Endodermal cell (in vitro differentiated cells): ENCODE data around the gene TMEM239. TPM values are rescaled to one million over a fixed set of nuclear protein-coding genes. Genes with fewer than 3 reads are reported as not detected.

ENCODE experiments used
- DNase-seq: peaks from one replicate; pipeline ENCODE4 v3.0.0-alpha.2; 2017
- H3K27ac ChIP-seq: 2 replicates; pipeline ENCODE4 v1.5.1; 2013; ENCODE audit warnings: mild to moderate bottlenecking, low read depth, low read length, moderate library complexity
- H3K27me3 ChIP-seq: 2 replicates; pipeline ENCODE4 v1.6.1; 2013; ENCODE audit warnings: mild to moderate bottlenecking, low read length, moderate library complexity; ENCODE audit not compliant: insufficient read depth, control insufficient read depth, poor library complexity, severe bottlenecking
- H3K36me3 ChIP-seq: 2 replicates; pipeline ENCODE4 v1.7.0; 2013; ENCODE audit warnings: mild to moderate bottlenecking, low read length, moderate library complexity; ENCODE audit not compliant: control insufficient read depth, insufficient read depth
- H3K4me1 ChIP-seq: one replicate; pipeline ENCODE4 v1.7.0; 2013; ENCODE audit warnings: low read length; ENCODE audit not compliant: control insufficient read depth, insufficient read depth
- H3K4me3 ChIP-seq: 2 replicates; pipeline ENCODE4 v1.5.1; 2013; ENCODE audit warnings: mild to moderate bottlenecking, low read length, moderate library complexity
- H3K9ac ChIP-seq: 2 replicates; pipeline ENCODE4 v1.6.1; 2013; ENCODE audit warnings: mild to moderate bottlenecking, low read length, moderate library complexity; ENCODE audit not compliant: poor library complexity, severe bottlenecking; ENCODE audit errors: extremely low read depth
- H3K9me3 ChIP-seq: 2 replicates; pipeline ENCODE4 v1.6.1; 2013; ENCODE audit warnings: mild to moderate bottlenecking, low read length, moderate library complexity; ENCODE audit not compliant: control insufficient read depth
- H3K27ac Mint-ChIP-seq: 2 replicates; pipeline ENCODE4 v1.8.0; 2020; ENCODE audit warnings: mixed read lengths
- H3K27me3 Mint-ChIP-seq: 2 replicates; pipeline ENCODE4 v1.8.0; 2021; ENCODE audit warnings: mild to moderate bottlenecking, mixed read lengths; ENCODE audit not compliant: insufficient read depth
- H3K36me3 Mint-ChIP-seq: 2 replicates; pipeline ENCODE4 v1.8.0; 2020; ENCODE audit warnings: low read depth, mixed read lengths
- H3K4me1 Mint-ChIP-seq: 2 replicates; pipeline ENCODE4 v1.8.0; 2020; ENCODE audit warnings: mixed read lengths
- H3K4me3 Mint-ChIP-seq: 2 replicates; pipeline ENCODE4 v1.8.0; 2020; ENCODE audit warnings: mild to moderate bottlenecking, moderate library complexity, mixed read lengths
- H3K9me3 Mint-ChIP-seq: 2 replicates; pipeline ENCODE4 v1.8.0; 2020; ENCODE audit warnings: mild to moderate bottlenecking, mixed read lengths
- WGBS, 2 experiments: methylation state at CpG; one replicate each; pipeline versions ENCODE4 v1.1.5 to v1.1.7; 2013; ENCODE audit warnings: missing lambda C conversion rate in 2 of 2, mixed read lengths in 1 of 2; ENCODE audit not compliant: insufficient coverage in 1 of 2, insufficient read length in 1 of 2; 5-methylcytosine and 5-hydroxymethylcytosine counted together
- total RNA-seq, 2 donors: library from RNA; stranded (reverse); fragmentation: NEBNext Ultra II Directional in 1 of 2; extraction: Animal tissue kit (Norgen Biotek cat#: 25700) in 1 of 2; gene quantifications; 2 replicates in 1 of 2; 3 replicates in 1 of 2; pipeline ENCODE4 v1.2.1, GENCODE V29; 2021
- TF ChIP-seq, protein P1 (sequence below): fragments of 200-600 bp; sonication (generic); conservative IDR thresholded peaks from 2 replicates; pipeline ENCODE4 v1.5.0; 2021; ENCODE audit warnings: antibody characterized with exemption, mild to moderate bottlenecking

The TMEM239 gene
- total RNA-seq, 2 donors from 2014 or later: not detected

DNA sequence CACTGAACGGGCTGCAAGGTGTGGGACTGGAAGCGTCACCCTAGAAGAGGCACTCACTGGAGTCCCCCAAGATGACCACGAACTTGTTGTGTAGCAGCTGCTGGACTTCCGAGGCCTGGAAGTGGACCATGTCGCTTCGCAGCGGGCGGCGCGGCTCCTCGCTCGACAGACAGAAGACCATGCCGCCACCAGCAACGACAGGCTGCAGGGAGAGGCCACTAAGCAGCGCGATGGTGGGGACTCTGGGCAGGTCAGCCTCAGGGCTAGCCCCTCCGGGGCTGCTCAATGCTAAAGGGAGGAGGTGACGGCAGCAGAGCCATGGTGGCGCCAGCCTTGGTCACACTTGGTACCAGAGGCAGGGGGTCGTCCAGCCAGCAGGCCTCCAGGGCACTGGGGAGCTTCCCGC is 23.6 kb downstream of the TMEM239 start:
- Histone ChIP-seq H3K4me1 (no peaks in the 10 kb centered on the region), H3K4me3 (peak overlapping the region; percentile 89), H3K27me3 (no peaks in the 10 kb centered on the region), H3K9ac (no peak overlapping the region), H3K9me3 (no peaks in the 10 kb centered on the region), H3K36me3 (peaks cover 5% of the 10 kb centered on the region), H3K27ac (no peak overlapping the region)
- H3K9me3 Mint-ChIP-seq: no peaks in the 10 kb centered on the region
- H3K27ac Mint-ChIP-seq: no peak overlapping the region
- TF ChIP-seq, protein P1, sequence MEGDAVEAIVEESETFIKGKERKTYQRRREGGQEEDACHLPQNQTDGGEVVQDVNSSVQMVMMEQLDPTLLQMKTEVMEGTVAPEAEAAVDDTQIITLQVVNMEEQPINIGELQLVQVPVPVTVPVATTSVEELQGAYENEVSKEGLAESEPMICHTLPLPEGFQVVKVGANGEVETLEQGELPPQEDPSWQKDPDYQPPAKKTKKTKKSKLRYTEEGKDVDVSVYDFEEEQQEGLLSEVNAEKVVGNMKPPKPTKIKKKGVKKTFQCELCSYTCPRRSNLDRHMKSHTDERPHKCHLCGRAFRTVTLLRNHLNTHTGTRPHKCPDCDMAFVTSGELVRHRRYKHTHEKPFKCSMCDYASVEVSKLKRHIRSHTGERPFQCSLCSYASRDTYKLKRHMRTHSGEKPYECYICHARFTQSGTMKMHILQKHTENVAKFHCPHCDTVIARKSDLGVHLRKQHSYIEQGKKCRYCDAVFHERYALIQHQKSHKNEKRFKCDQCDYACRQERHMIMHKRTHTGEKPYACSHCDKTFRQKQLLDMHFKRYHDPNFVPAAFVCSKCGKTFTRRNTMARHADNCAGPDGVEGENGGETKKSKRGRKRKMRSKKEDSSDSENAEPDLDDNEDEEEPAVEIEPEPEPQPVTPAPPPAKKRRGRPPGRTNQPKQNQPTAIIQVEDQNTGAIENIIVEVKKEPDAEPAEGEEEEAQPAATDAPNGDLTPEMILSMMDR: no peak
- peaks cover 37% of the 10 kb centered on the region for H3K36me3 Mint-ChIP-seq
- WGBS, 2 experiments: 94% methylated on average over 15 to 21 of the region's 21 CpGs
- H3K4me3 Mint-ChIP-seq: peak overlapping the region; percentile 76
- DNase-seq: no peak
- H3K4me1 Mint-ChIP-seq: no peaks in the 10 kb centered on the region
- peaks cover 12% of the 10 kb centered on the region for H3K27me3 Mint-ChIP-seq

DNA sequence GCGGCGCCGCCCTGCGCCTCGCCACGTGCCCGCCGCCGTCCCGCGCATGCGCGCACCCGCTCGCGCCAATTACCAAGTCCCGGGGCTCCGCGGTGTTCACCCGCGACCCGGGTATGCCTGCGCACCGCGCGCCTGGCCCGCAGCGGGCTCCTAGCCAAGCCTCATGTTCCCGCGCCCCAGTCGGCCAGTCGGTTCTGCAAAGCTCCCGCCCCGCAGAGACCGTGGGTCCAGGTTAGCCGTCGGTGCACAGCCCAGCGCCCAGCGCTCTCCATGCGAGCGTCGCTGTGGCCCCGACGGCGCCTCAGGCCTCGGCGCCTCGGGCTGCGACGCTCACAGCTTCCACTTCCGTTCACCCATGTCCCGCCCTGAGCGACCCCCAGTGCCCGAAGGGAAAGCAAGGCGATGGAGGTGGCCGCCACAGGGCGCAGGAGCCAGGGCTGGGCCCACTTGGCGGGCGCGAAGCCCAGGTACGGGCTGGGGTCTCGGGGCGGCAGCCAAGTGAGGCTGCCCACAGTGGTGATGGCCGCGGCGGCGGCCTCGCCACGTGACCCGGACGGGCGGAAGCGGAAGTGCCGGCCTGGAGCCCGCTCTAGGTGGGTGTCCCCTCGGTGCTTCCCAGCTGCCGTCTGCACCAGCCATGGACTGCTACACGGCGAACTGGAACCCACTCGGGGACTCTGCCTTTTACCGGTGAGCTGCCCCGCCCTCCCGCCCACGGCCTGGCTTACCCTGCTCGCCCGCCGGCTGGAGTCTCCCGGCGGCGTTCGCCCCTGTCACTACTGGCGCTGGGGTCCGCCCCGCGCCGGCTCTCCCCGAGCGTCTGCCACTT is 24.2 kb downstream of the TMEM239 start, which contains the start of the genes PCED1A and VPS16:
Gene PCED1A (minus strand): TSS at position 518 of the 829 bp plus-strand sequence. CDS start 743 bp downstream, outside the sequence.
Gene VPS16 (plus strand): TSS at position 608 of the 829 bp plus-strand sequence. CDS start 30 bp downstream, at position 638.
- Mint-ChIP-seq H3K4me1 (no peaks in the 10 kb centered on the region), H3K9me3 (no peaks in the 10 kb centered on the region), H3K36me3 (peaks cover 31% of the 10 kb centered on the region), H3K27ac (peak within 1 kb of the TSS; percentile 46), H3K4me3 (peak within 1 kb of the TSS; percentile 76), H3K27me3 (peaks cover 12% of the 10 kb centered on the region)
- 0 to 22% methylated on average over 13 to 98 of the region's 98 CpGs for WGBS, 2 experiments
- peaks cover 3% of the 10 kb centered on the region for H3K36me3 ChIP-seq
- H3K9ac ChIP-seq: peak within 1 kb of the TSS; percentile 67
- no peaks in the 10 kb centered on the region for H3K4me1 ChIP-seq
- H3K4me3 ChIP-seq: peak within 1 kb of the TSS; percentile 89
- H3K27ac ChIP-seq: no peak within 1 kb of the TSS
- peak; percentile 95 for DNase-seq
- no peaks in the 10 kb centered on the region for H3K9me3 ChIP-seq
- H3K27me3 ChIP-seq: no peaks in the 10 kb centered on the region
- TF ChIP-seq, protein P1: no peak

DNA sequence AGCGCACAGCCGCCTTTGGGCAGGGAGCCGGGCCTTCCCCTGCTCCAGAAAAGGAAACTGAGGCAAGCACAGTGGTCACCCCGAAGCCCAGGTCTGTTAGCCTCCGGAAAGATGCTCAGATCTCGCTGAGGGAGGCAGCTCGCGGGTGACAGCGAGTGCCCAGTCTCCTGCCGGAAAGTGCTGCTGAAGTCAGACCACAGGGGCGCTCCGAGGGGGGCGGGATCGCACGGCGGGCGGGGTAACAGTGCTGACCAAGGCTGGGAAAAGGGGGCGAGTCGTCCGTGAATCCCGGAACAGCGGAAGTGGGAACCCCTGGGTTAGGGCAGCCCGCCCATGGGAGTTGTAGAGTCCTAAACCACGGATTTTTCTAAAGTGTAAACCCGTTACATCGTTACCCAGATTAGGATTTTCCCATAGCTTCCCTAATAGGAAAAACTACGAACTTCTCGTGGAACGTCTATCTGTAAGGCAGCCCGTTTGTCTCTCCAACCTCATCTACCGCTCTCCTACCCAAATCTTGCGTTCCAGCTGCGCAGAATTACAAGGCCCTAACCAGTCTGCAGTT is 24.9 kb downstream of the TMEM239 start:
- Histone ChIP-seq H3K36me3 (no peaks in the 10 kb centered on the region), H3K4me1 (no peaks in the 10 kb centered on the region), H3K9me3 (no peaks in the 10 kb centered on the region), H3K27me3 (no peaks in the 10 kb centered on the region), H3K27ac (no peak overlapping the region), H3K4me3 (peak overlapping the region; percentile 89), H3K9ac (peak overlapping the region; percentile 49)
- peak overlapping the region; percentile 76 for H3K4me3 Mint-ChIP-seq
- no peak overlapping the region for H3K27ac Mint-ChIP-seq
- H3K36me3 Mint-ChIP-seq: peaks cover 29% of the 10 kb centered on the region
- peaks cover 12% of the 10 kb centered on the region for H3K27me3 Mint-ChIP-seq
- TF ChIP-seq, protein P1: no peak
- H3K4me1 Mint-ChIP-seq: no peaks in the 10 kb centered on the region
- peak; percentile 81 for DNase-seq
- WGBS, 2 experiments: 5 to 10% methylated on average over 22 to 33 of the region's 33 CpGs
- H3K9me3 Mint-ChIP-seq: no peaks in the 10 kb centered on the region
